K562 (cell line): Measurements from ENCODE around the gene SGIP1. TPM values are rescaled to one million over a fixed set of nuclear protein-coding genes. Genes with fewer than 3 reads are reported as not detected.

Experiments
- ATAC-seq: fragments of 200-7000 bp; cut with Tn5 transposase; 3 replicates; pipeline ENCODE4 v1.9.1; 2020; ENCODE audit warnings: moderate library complexity
- BruUV-seq: library from RNA; stranded (reverse); fragments of 400-500 nt; replicated peaks from 2 replicates; lab custom pipeline; 2021; lab: Mats Ljungman, UMichigan
- CTCF ChIA-PET: fragments of 300-600 bp; formaldehyde crosslinking; extraction: SDS; loops from one replicate; lab custom pipeline; 2021; ENCODE audit warnings: low intra/inter-chr PET ratio; lab: Yijun Ruan, JAX
- POLR2A ChIA-PET: fragments of 300-600, 350-650 bp; sonication (Branson Sonifier 250); formaldehyde crosslinking; extraction: SDS; loops from one replicate; lab custom pipeline; 2021; ENCODE audit warnings: antibody characterized with exemption, inconsistent platforms; lab: Yijun Ruan, JAX
- DNase-seq, 4 experiments: peaks; one replicate each; pipeline versions ENCODE4 v3.0.0 to v3.0.0-alpha.2; 2011 to 2018; ENCODE audit warnings: low spot score in 3 of 4, mixed read lengths in 3 of 4; ENCODE audit errors: extremely low read depth in 1 of 4
- FAIRE-seq: peaks from 2 replicates; lab custom pipeline; 2011; peaks lifted over from hg19 to GRCh38; lab: Jason Lieb, UNC
- H2AFZ ChIP-seq: 2 replicates; pipeline ENCODE4 v1.6.0; 2011; ENCODE audit warnings: low read depth, low read length, control low read depth, inconsistent platforms
- H3K27ac ChIP-seq: fragments of 200-600 bp; 3 replicates; pipeline ENCODE4 v1.8.0; 2011; ENCODE audit warnings: low read depth, mild to moderate bottlenecking, control low read depth, inconsistent platforms, low read length, moderate library complexity, mixed read lengths; ENCODE audit errors: extremely low read depth
- H3K27me3 ChIP-seq, 2 experiments: fragments of 300-600 bp in 1 of 2; 2 replicates in 1 of 2; 3 replicates in 1 of 2; pipeline versions ENCODE4 v1.6.0 to v1.8.0; 2011; ENCODE audit warnings: inconsistent platforms in 2 of 2, low read length in 2 of 2, mild to moderate bottlenecking in 1 of 2, mixed read lengths in 1 of 2, moderate library complexity in 1 of 2; ENCODE audit not compliant: control insufficient read depth in 2 of 2, insufficient read depth in 2 of 2
- H3K36me3 ChIP-seq: fragments of 300-600 bp; 3 replicates; pipeline ENCODE4 v1.8.0; 2011; ENCODE audit warnings: mild to moderate bottlenecking, low read length, inconsistent platforms; ENCODE audit not compliant: control insufficient read depth, insufficient read depth
- H3K4me1 ChIP-seq, 2 experiments: fragments of 200-600 bp in 1 of 2; replicated peaks in 1 of 2; 2 replicates in 1 of 2; 3 replicates in 1 of 2; pipeline versions ENCODE4 v1.5.1 to v1.8.0; 2011; ENCODE audit warnings: inconsistent platforms in 2 of 2, low read length in 2 of 2, mild to moderate bottlenecking in 1 of 2, mixed read lengths in 1 of 2, moderate library complexity in 1 of 2; ENCODE audit not compliant: control insufficient read depth in 2 of 2, insufficient read depth in 2 of 2
- H3K4me2 ChIP-seq: 2 replicates; pipeline ENCODE4 v1.6.1; 2011; ENCODE audit warnings: low read length, control low read depth, inconsistent platforms, mixed read lengths; ENCODE audit not compliant: insufficient read depth
- H3K4me3 ChIP-seq: fragments of 200-600 bp; sonication (generic), shearing (Covaris generic); 2 replicates; pipeline ENCODE4 v1.5.1; 2016; ENCODE audit warnings: control low read depth, inconsistent platforms
- H3K79me2 ChIP-seq: fragments of 200-600 bp; 3 replicates; pipeline ENCODE4 v1.8.0; 2011; ENCODE audit warnings: low read length, inconsistent platforms; ENCODE audit not compliant: control insufficient read depth, insufficient read depth
- H3K9ac ChIP-seq, 2 experiments: 2 replicates each; pipeline versions ENCODE4 v1.6.0 to v1.6.1; 2011; ENCODE audit warnings: low read depth in 2 of 2, low read length in 2 of 2, control low read depth in 1 of 2, inconsistent platforms in 1 of 2, mild to moderate bottlenecking in 1 of 2, mixed read lengths in 1 of 2; ENCODE audit not compliant: insufficient read depth in 1 of 2
- H3K9me1 ChIP-seq: one replicate; pipeline ENCODE4 v1.6.0; 2011; ENCODE audit warnings: inconsistent platforms, mild to moderate bottlenecking, low read length, moderate library complexity; ENCODE audit not compliant: control insufficient read depth, insufficient read depth
- H3K9me3 ChIP-seq: replicated peaks from 2 replicates; pipeline ENCODE4 v1.5.1; 2011; ENCODE audit warnings: low read depth, low read length, inconsistent platforms; ENCODE audit not compliant: control insufficient read depth, insufficient read depth
- H4K20me1 ChIP-seq: replicated peaks from 2 replicates; pipeline ENCODE4 v1.6.1; 2011; ENCODE audit warnings: low read length, inconsistent platforms, mixed read lengths; ENCODE audit not compliant: control insufficient read depth, insufficient read depth
- FIP1L1 ChIP-seq: fragments of 200-400 bp; formaldehyde crosslinking; IDR thresholded peaks from 2 replicates; pipeline ENCODE4 v1.6.1; 2018; ENCODE audit warnings: mild to moderate bottlenecking, low read depth, low read length; ENCODE audit not compliant: poor library complexity, severe bottlenecking
- GATA2 ChIP-seq: sonication (generic); formaldehyde crosslinking; IDR thresholded peaks from 2 replicates; pipeline ENCODE4 v1.4.0; 2020; ENCODE audit warnings: mild to moderate bottlenecking, missing genetic modification reagents
- HDAC2 ChIP-seq: fragments of 450-650 bp; IDR thresholded peaks from 2 replicates; pipeline ENCODE4 v1.6.1; 2016; ENCODE audit warnings: mild to moderate bottlenecking
- HMGN3 ChIP-seq: IDR thresholded peaks from 2 replicates; pipeline ENCODE4 v1.6.1; 2011; ENCODE audit warnings: borderline replicate concordance, low read depth, mild to moderate bottlenecking, mixed read lengths, low read length; ENCODE audit not compliant: insufficient read length; ENCODE audit errors: extremely low read depth
- KDM1A ChIP-seq, 2 experiments: fragments of 450-650 bp; IDR thresholded peaks; 2 replicates each; pipeline ENCODE4 v1.6.1; 2016; ENCODE audit warnings: mild to moderate bottlenecking in 2 of 2
- KDM4B ChIP-seq, 2 experiments: fragments of 450-650 bp in 1 of 2; sonication (generic) in 1 of 2; IDR thresholded peaks; 2 replicates each; pipeline ENCODE4 v1.6.1; 2016 to 2017; ENCODE audit warnings: borderline replicate concordance in 2 of 2, antibody characterized with exemption in 1 of 2, low read depth in 1 of 2, mild to moderate bottlenecking in 1 of 2
- NCOR1 ChIP-seq: fragments of 450-650 bp; IDR thresholded peaks from 2 replicates; pipeline ENCODE4 v1.6.1; 2016; ENCODE audit warnings: mild to moderate bottlenecking, moderate library complexity
- RAD51 ChIP-seq: fragments of 450-650 bp; IDR thresholded peaks from 2 replicates; pipeline ENCODE4 v1.7.1; 2016; ENCODE audit warnings: low read depth, mild to moderate bottlenecking, borderline replicate concordance
- RNF2 ChIP-seq: sonication (generic); IDR thresholded peaks from 2 replicates; pipeline ENCODE4 v1.6.1; 2016
- SLC30A9 ChIP-seq: fragments of 250-450 bp; sonication (Bioruptor Pico); IDR thresholded peaks from 2 replicates; pipeline ENCODE4 v1.8.0; 2022; ENCODE audit warnings: mild to moderate bottlenecking, moderate library complexity
- SMARCC2 ChIP-seq: fragments of 450-650 bp; IDR thresholded peaks from 2 replicates; pipeline ENCODE4 v1.6.1; 2017; ENCODE audit warnings: antibody characterized with exemption, moderate library complexity, mild to moderate bottlenecking, low read depth
- TOE1 ChIP-seq, 2 experiments: fragments of 450-650 bp in 1 of 2; sonication (generic) in 1 of 2; formaldehyde crosslinking in 1 of 2; IDR thresholded peaks; 2 replicates each; pipeline versions ENCODE4 v1.7.1 to v1.8.0; 2016 to 2022; ENCODE audit warnings: borderline replicate concordance in 2 of 2, mild to moderate bottlenecking in 2 of 2, antibody characterized with exemption in 1 of 2, inconsistent platforms in 1 of 2, low read depth in 1 of 2, missing genetic modification reagents in 1 of 2, moderate library complexity in 1 of 2
- UBTF ChIP-seq, 2 experiments: IDR thresholded peaks; 2 replicates each; pipeline ENCODE4 v1.6.1; 2012; ENCODE audit warnings: improper control_type of control experiment in 2 of 2, low read depth in 2 of 2, low read length in 2 of 2, borderline replicate concordance in 1 of 2
- ZNF184 ChIP-seq: sonication (generic); formaldehyde crosslinking; IDR thresholded peaks from 2 replicates; pipeline ENCODE4 v1.5.0; 2020; ENCODE audit warnings: missing genetic modification reagents
- ZNF444 ChIP-seq: fragments of 250-450 bp; sonication (Bioruptor Pico); IDR thresholded peaks from 2 replicates; pipeline ENCODE4 v1.4.0; 2020; ENCODE audit warnings: mild to moderate bottlenecking, moderate library complexity
- in situ Hi-C: fragments of 300-500 bp; cut with MboI; formaldehyde crosslinking; loops from 4 replicates; pipeline ENCODE4 v1.15.0; 2018; ENCODE audit warnings: inconsistent platforms, mixed read lengths
- intact Hi-C: fragments of 100-400 bp; cut with micrococcal nuclease; formaldehyde crosslinking; loops from 2 replicates; pipeline ENCODE4 v1.14.2; 2022
- polyA plus RNA-seq, 8 experiments: library from polyadenylated mRNA; depleted of rRNA in 4 of 8; stranded (reverse) in 5 of 8; unstranded in 3 of 8; fragments of >200 nt; fragmentation: Nextera tagmentation in 2 of 8; fragmentation: Illumina TruSeq in 1 of 8; extraction: Ambion mirVana in 2 of 8; extraction: Trizol in 1 of 8; gene quantifications; 2 replicates each; pipeline versions ENCODE4 v1.2.1 to v1.2.3, GENCODE V29; 2011 to 2014; ENCODE audit warnings: inconsistent platforms in 1 of 8, missing spikeins in 1 of 8
- total RNA-seq, 7 experiments: library from RNA; depleted of rRNA in 6 of 7; stranded (reverse); fragments of >200 nt in 6 of 7; fragmentation: Illumina TruSeq in 2 of 7; extraction: Trizol in 2 of 7; gene quantifications; 2 replicates each; pipeline versions ENCODE4 v1.2.1 to v1.2.3, GENCODE V29; 2011 to 2021; ENCODE audit warnings: low replicate concordance in 1 of 7
- TF ChIP-seq, protein P1 (sequence below): IDR thresholded peaks from 2 replicates; pipeline ENCODE4 v1.6.1; 2011; ENCODE audit not compliant: insufficient read length; ENCODE audit errors: extremely low read depth

Gene SGIP1
- total and polyA plus RNA-seq, 9 of the 15 experiments (the other 6 are each of a cell fraction or from before 2014, with no cell fraction given): 0.07 to 0.35 TPM; not detected in 7

DNA sequence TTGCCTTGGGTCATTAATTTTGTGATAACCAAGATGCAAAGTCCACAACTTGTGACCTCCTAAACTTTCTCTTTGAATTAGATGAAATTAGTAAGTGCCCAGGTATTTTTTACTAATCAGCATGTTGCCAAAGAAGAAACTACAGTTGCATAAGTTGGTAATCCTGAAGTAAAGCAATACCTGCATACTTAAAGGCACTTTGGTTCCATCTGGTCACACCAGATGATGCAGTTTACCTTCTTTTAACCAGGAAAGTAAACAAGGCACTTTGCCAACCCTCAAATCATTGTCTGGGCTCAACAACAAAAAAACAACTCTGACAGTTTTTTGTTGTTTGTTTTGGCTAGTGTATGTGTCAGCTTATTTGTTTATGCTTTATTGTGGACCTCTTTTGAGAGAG lies 162.8 kb downstream of the SGIP1 start:
- DNase-seq: no peak
- ChIA-PET POLR2A (no interaction called here), CTCF (no interaction called here)
- Histone ChIP-seq H3K79me2 (no peaks in the 10 kb centered on the region), H4K20me1 (no peaks in the 10 kb centered on the region), H3K36me3 (no peaks in the 10 kb centered on the region), H3K9me3 (no peaks in the 10 kb centered on the region), H3K9ac (no peak overlapping the region), H2AFZ (no peak overlapping the region), H3K4me3 (no peak overlapping the region), H3K27me3 (peaks cover 0 to 6% of the 10 kb centered on the region in 2 experiments; a peak in 2 of 5 replicates), H3K27ac (no peak overlapping the region), H3K9me1 (no peaks in the 10 kb centered on the region), H3K4me2 (no peak overlapping the region), H3K4me1 (no peaks in the 10 kb centered on the region)
- TF ChIP-seq SLC30A9 (CRISPR knock-in tag): no peak
- no peak for TF ChIP-seq KDM4B (IDR thresholded peaks at IDR 0.05; ENCODE audit: borderline replicate concordance in 2 of 2, low read depth in 1 of 2)
- no peak for TF ChIP-seq RNF2
- TF ChIP-seq TOE1 (IDR thresholded peaks at IDR 0.05; ENCODE audit: borderline replicate concordance): no peak
- TF ChIP-seq TOE1 (CRISPR knock-in tag; IDR thresholded peaks at IDR 0.05; ENCODE audit: borderline replicate concordance, low read depth): no peak
- no peak for TF ChIP-seq GATA2
- no peak for TF ChIP-seq ZNF184 (CRISPR knock-in tag)
- TF ChIP-seq, protein P1, sequence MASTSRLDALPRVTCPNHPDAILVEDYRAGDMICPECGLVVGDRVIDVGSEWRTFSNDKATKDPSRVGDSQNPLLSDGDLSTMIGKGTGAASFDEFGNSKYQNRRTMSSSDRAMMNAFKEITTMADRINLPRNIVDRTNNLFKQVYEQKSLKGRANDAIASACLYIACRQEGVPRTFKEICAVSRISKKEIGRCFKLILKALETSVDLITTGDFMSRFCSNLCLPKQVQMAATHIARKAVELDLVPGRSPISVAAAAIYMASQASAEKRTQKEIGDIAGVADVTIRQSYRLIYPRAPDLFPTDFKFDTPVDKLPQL: no peak
- TF ChIP-seq UBTF (IDR thresholded peaks at IDR 0.05; ENCODE audit: borderline replicate concordance in 1 of 2, low read depth in 2 of 2, low read length in 2 of 2): no peak
- TF ChIP-seq RAD51: no peak
- TF ChIP-seq NCOR1: no peak
- TF ChIP-seq HDAC2: no peak
- no peak for TF ChIP-seq ZNF444 (CRISPR knock-in tag)
- TF ChIP-seq HMGN3: no peak
- TF ChIP-seq SMARCC2: no peak
- no peak for TF ChIP-seq KDM1A (IDR thresholded peaks at IDR 0.05)
- TF ChIP-seq FIP1L1: no peak
- in situ Hi-C loops: no loop called here
- no peak for FAIRE-seq
- intact Hi-C loops: no loop called here
- no TSS peak for BruUV-seq
- ATAC-seq: no peak
